Activated T-helper 2 cell treated with anti-CD3 and anti-CD28 coated beads, Interferon-gamma antibody, Interleukin-2, Interleukin-4, amounts not matched to agents 10 μg/mL and 5 μg/mL and 100 μg/mL, durations not matched to agents 14 hours and 24 hours and 36 hours (primary cell): ENCODE measurements around the gene CLPTM1. TPM values are rescaled to one million over a fixed set of nuclear protein-coding genes. Genes with fewer than 3 reads are reported as not detected.
"Not testable (repeated sequence)": the region's sequence is repeated elsewhere in the genome, so short reads cannot be mapped to it uniquely, and the experiment has no call there.

Experiments used
- DNase-seq: peaks from one replicate; pipeline ENCODE4 v3.0.0; 2021; ENCODE audit warnings: low spot score
- H3K27ac Mint-ChIP-seq: one replicate; pipeline ENCODE4 v1.8.0; 2021; ENCODE audit warnings: mixed read lengths
- H3K27me3 Mint-ChIP-seq: one replicate; pipeline ENCODE4 v1.8.0; 2021; ENCODE audit warnings: low read depth, mixed read lengths
- H3K36me3 Mint-ChIP-seq: one replicate; pipeline ENCODE4 v1.8.0; 2021; ENCODE audit warnings: low read depth, mixed read lengths
- H3K4me1 Mint-ChIP-seq: one replicate; pipeline ENCODE4 v1.8.0; 2021; ENCODE audit warnings: low read depth, mixed read lengths
- H3K4me3 Mint-ChIP-seq: one replicate; pipeline ENCODE4 v1.8.0; 2021; ENCODE audit warnings: low read depth, mild to moderate bottlenecking, moderate library complexity, mixed read lengths
- H3K9me3 Mint-ChIP-seq: one replicate; pipeline ENCODE4 v1.8.0; 2021; ENCODE audit warnings: mixed read lengths
- intact Hi-C: fragments of 100-400 bp; cut with micrococcal nuclease; formaldehyde crosslinking; loops from one replicate; pipeline ENCODE4 v1.15.1; 2023
- total RNA-seq: library from RNA; stranded (reverse); gene quantifications from 2 replicates; pipeline ENCODE4 v1.2.3, GENCODE V29; 2022

The CLPTM1 gene
- total RNA-seq, 1 donor from 2014 or later, result 68.7 TPM

- intact Hi-C loops, result no loop called here
- H3K4me3 Mint-ChIP-seq, result no peak overlapping the region
- H3K36me3 Mint-ChIP-seq, result no peaks in the 10 kb centered on the region
- no peaks in the 10 kb centered on the region for H3K9me3 Mint-ChIP-seq
- H3K4me1 Mint-ChIP-seq, result peaks cover 4% of the 10 kb centered on the region
- no peak overlapping the region for H3K27ac Mint-ChIP-seq
- DNase-seq, result no peak
- peaks cover 14% of the 10 kb centered on the region for H3K27me3 Mint-ChIP-seq
Observed at GRCh38 chr19:44925114-44925891, 29.9 kb upstream of the CLPTM1 start.

- H3K9me3 Mint-ChIP-seq, intact Hi-C loops, H3K4me1 Mint-ChIP-seq, DNase-seq, H3K36me3 Mint-ChIP-seq: not testable (repeated sequence)
- Mint-ChIP-seq H3K27me3 (peaks cover 14% of the 10 kb centered on the region), H3K27ac (peak overlapping the region; percentile 3), H3K4me3 (peak overlapping the region; percentile 68)
Observed at GRCh38 chr19:44926245-44927077, 28.7 kb upstream of the CLPTM1 start.

- Mint-ChIP-seq H3K9me3 (no peaks in the 10 kb centered on the region), H3K27ac (no peak overlapping the region), H3K27me3 (peaks cover 14% of the 10 kb centered on the region), H3K36me3 (no peaks in the 10 kb centered on the region), H3K4me3 (no peak overlapping the region), H3K4me1 (peaks cover 4% of the 10 kb centered on the region)
- intact Hi-C loops, result no loop called here
- DNase-seq, result no peak
Observed at GRCh38 chr19:44927746-44928145, 27.4 kb upstream of the CLPTM1 start.

GRCh38 chr19:44930088-44930487, 25.1 kb upstream of the CLPTM1 start:
- Mint-ChIP-seq H3K4me1 (peaks cover 4% of the 10 kb centered on the region), H3K4me3 (no peak overlapping the region), H3K27ac (no peak overlapping the region), H3K9me3 (no peaks in the 10 kb centered on the region), H3K36me3 (no peaks in the 10 kb centered on the region), H3K27me3 (peaks cover 11% of the 10 kb centered on the region)
- intact Hi-C loops, result no loop called here
- no peak for DNase-seq

GRCh38 chr19:44931541-44931940, 23.6 kb upstream of the CLPTM1 start:
- H3K27me3 Mint-ChIP-seq, result peaks cover 2% of the 10 kb centered on the region
- H3K4me1 Mint-ChIP-seq, result peaks cover 4% of the 10 kb centered on the region
- intact Hi-C loops, result no loop called here
- no peaks in the 10 kb centered on the region for H3K9me3 Mint-ChIP-seq
- no peaks in the 10 kb centered on the region for H3K36me3 Mint-ChIP-seq
- no peak for DNase-seq
- no peak overlapping the region for H3K4me3 Mint-ChIP-seq
- H3K27ac Mint-ChIP-seq, result no peak overlapping the region

- DNase-seq, result no peak
- H3K27me3 Mint-ChIP-seq, result no peaks in the 10 kb centered on the region
- H3K36me3 Mint-ChIP-seq, result no peaks in the 10 kb centered on the region
- H3K4me1 Mint-ChIP-seq, result no peaks in the 10 kb centered on the region
- no peaks in the 10 kb centered on the region for H3K9me3 Mint-ChIP-seq
- intact Hi-C loops, result no loop called here
- H3K27ac Mint-ChIP-seq, result no peak overlapping the region
- H3K4me3 Mint-ChIP-seq, result no peak overlapping the region
Observed at GRCh38 chr19:44939668-44940067, 15.5 kb upstream of the CLPTM1 start.

GRCh38 chr19:44942067-44942571, 13.1 kb upstream of the CLPTM1 start, which contains the start of gene APOC4:
APOC4 (plus strand) TSS chr19:44942237; CDS start chr19:44942278, 41 bp downstream.
- Mint-ChIP-seq H3K36me3 (no peaks in the 10 kb centered on the region), H3K27me3 (no peaks in the 10 kb centered on the region), H3K4me1 (no peaks in the 10 kb centered on the region), H3K27ac (no peak within 1 kb of the TSS), H3K4me3 (no peak within 1 kb of the TSS), H3K9me3 (no peaks in the 10 kb centered on the region)
- intact Hi-C loops, result no loop called here
- no peak for DNase-seq

GRCh38 chr19:44943801-44944249, 11.4 kb upstream of the CLPTM1 start:
- no peaks in the 10 kb centered on the region for H3K4me1 Mint-ChIP-seq
- H3K27me3 Mint-ChIP-seq, result no peaks in the 10 kb centered on the region
- intact Hi-C loops, result no loop called here
- no peaks in the 10 kb centered on the region for H3K36me3 Mint-ChIP-seq
- no peak for DNase-seq
- H3K27ac Mint-ChIP-seq, result no peak overlapping the region
- no peaks in the 10 kb centered on the region for H3K9me3 Mint-ChIP-seq
- H3K4me3 Mint-ChIP-seq, result no peak overlapping the region

GRCh38 chr19:44947041-44947581, 8.1 kb upstream of the CLPTM1 start:
- intact Hi-C loops, result no loop called here
- Mint-ChIP-seq H3K4me1 (no peaks in the 10 kb centered on the region), H3K9me3 (no peaks in the 10 kb centered on the region), H3K27ac (no peak overlapping the region), H3K4me3 (no peak overlapping the region), H3K36me3 (peaks cover 3% of the 10 kb centered on the region), H3K27me3 (no peaks in the 10 kb centered on the region)
- DNase-seq, result no peak

- intact Hi-C loops, result no loop called here
- no peak overlapping the region for H3K27ac Mint-ChIP-seq
- no peaks in the 10 kb centered on the region for H3K9me3 Mint-ChIP-seq
Observed at GRCh38 chr19:44948237-44948636, 6.9 kb upstream of the CLPTM1 start.

GRCh38 chr19:44948763-44949374, 6.3 kb upstream of the CLPTM1 start:
- Mint-ChIP-seq H3K4me1 (peaks cover 4% of the 10 kb centered on the region), H3K27ac (no peak overlapping the region), H3K27me3 (no peaks in the 10 kb centered on the region), H3K4me3 (no peak overlapping the region), H3K36me3 (peaks cover 3% of the 10 kb centered on the region), H3K9me3 (no peaks in the 10 kb centered on the region)
- no peak for DNase-seq
- intact Hi-C loops, result no loop called here

More at GRCh38 chr19:44948237-44948636, 6.9 kb upstream of the CLPTM1 start:
- DNase-seq, result no peak
- Mint-ChIP-seq H3K36me3 (peaks cover 3% of the 10 kb centered on the region), H3K27me3 (no peaks in the 10 kb centered on the region), H3K4me1 (no peaks in the 10 kb centered on the region), H3K4me3 (no peak overlapping the region)

GRCh38 chr19:44949550-44949949, 5.6 kb upstream of the CLPTM1 start:
- no peak for DNase-seq
- no peak overlapping the region for H3K27ac Mint-ChIP-seq
- peaks cover 3% of the 10 kb centered on the region for H3K36me3 Mint-ChIP-seq
- H3K27me3 Mint-ChIP-seq, result no peaks in the 10 kb centered on the region
- intact Hi-C loops, result no loop called here
- no peaks in the 10 kb centered on the region for H3K9me3 Mint-ChIP-seq
- H3K4me1 Mint-ChIP-seq, result peaks cover 4% of the 10 kb centered on the region
- no peak overlapping the region for H3K4me3 Mint-ChIP-seq
